RWPE2 (cell line): Measurements from ENCODE around the gene CKS2.
A peak's percentile ranks its signal among the peaks of the same experiment; 100 is the strongest.
"Not testable (repeated sequence)": the region's sequence is repeated elsewhere in the genome, so short reads cannot be mapped to it uniquely, and the experiment has no call there.

ENCODE experiments used
- ATAC-seq: fragments of 200-7000 bp; cut with Tn5 transposase; 3 replicates; pipeline ENCODE4 v1.9.1; 2021; ENCODE audit warnings: low read depth
- DNase-seq: peaks from one replicate; pipeline ENCODE4 v3.0.0-alpha.2; 2020; ENCODE audit warnings: low spot score
- H3K27ac ChIP-seq: fragments of 450-650 bp; 2 replicates; pipeline ENCODE4 v1.5.1; 2017; ENCODE audit warnings: mild to moderate bottlenecking; ENCODE audit not compliant: poor library complexity, severe bottlenecking
- H3K27me3 ChIP-seq: fragments of 250-450 bp; sonication (Bioruptor Pico); 2 replicates; pipeline ENCODE4 v1.5.1; 2021; ENCODE audit warnings: mild to moderate bottlenecking, moderate library complexity; ENCODE audit not compliant: insufficient read depth, poor library complexity, severe bottlenecking
- H3K36me3 ChIP-seq: fragments of 250-450 bp; sonication (Bioruptor Pico); 2 replicates; pipeline ENCODE4 v1.5.1; 2020; ENCODE audit warnings: low read depth, mild to moderate bottlenecking, moderate library complexity
- H3K4me1 ChIP-seq: fragments of 250-450 bp; sonication (Bioruptor Pico); 2 replicates; pipeline ENCODE4 v1.5.1; 2021; ENCODE audit warnings: mild to moderate bottlenecking, moderate library complexity; ENCODE audit not compliant: insufficient read depth, poor library complexity, severe bottlenecking
- H3K4me3 ChIP-seq: fragments of 250-450 bp; sonication (Bioruptor Pico); 2 replicates; pipeline ENCODE4 v1.5.1; 2021; ENCODE audit warnings: mild to moderate bottlenecking, moderate library complexity; ENCODE audit not compliant: severe bottlenecking
- H3K9me3 ChIP-seq: fragments of 250-450 bp; sonication (Bioruptor Pico); 2 replicates; pipeline ENCODE4 v1.5.1; 2021; ENCODE audit warnings: mild to moderate bottlenecking, moderate library complexity; ENCODE audit not compliant: severe bottlenecking
- TF ChIP-seq, protein P1 (sequence below): fragments of 450-650 bp; IDR thresholded peaks from one replicate; pipeline ENCODE4 v1.5.1; 2017; ENCODE audit warnings: mild to moderate bottlenecking, moderate library complexity; ENCODE audit not compliant: poor library complexity, severe bottlenecking

The CKS2 gene

DNA sequence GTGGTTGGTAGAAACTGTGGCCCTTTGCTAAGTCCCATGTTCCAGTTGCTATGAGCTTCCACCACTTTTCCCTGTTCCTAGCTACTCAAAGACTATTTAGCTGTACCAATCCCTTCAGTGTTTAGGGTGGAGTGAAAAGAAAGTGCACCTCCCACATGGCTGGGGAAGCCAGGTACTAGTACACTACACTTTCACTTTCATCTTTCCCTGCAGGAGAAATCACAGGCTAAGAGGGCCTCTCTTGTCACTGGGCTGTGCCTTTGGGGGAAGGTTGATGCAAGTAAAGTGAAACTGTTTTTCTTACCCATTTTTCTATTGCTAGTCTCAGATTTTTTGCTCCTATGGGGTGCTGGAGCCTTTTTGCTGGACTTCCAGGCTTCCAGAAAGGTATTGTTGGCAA is 33.5 kb upstream of the CKS2 start:
- TF ChIP-seq, protein P1, sequence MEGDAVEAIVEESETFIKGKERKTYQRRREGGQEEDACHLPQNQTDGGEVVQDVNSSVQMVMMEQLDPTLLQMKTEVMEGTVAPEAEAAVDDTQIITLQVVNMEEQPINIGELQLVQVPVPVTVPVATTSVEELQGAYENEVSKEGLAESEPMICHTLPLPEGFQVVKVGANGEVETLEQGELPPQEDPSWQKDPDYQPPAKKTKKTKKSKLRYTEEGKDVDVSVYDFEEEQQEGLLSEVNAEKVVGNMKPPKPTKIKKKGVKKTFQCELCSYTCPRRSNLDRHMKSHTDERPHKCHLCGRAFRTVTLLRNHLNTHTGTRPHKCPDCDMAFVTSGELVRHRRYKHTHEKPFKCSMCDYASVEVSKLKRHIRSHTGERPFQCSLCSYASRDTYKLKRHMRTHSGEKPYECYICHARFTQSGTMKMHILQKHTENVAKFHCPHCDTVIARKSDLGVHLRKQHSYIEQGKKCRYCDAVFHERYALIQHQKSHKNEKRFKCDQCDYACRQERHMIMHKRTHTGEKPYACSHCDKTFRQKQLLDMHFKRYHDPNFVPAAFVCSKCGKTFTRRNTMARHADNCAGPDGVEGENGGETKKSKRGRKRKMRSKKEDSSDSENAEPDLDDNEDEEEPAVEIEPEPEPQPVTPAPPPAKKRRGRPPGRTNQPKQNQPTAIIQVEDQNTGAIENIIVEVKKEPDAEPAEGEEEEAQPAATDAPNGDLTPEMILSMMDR, result no peak
- ATAC-seq (no peak), DNase-seq (no peak)
- Histone ChIP-seq H3K9me3 (peaks cover 12% of the 10 kb centered on the region), H3K36me3 (no peaks in the 10 kb centered on the region), H3K4me3 (no peak overlapping the region), H3K27me3 (no peaks in the 10 kb centered on the region), H3K4me1 (no peaks in the 10 kb centered on the region), H3K27ac (no peak overlapping the region)

DNA sequence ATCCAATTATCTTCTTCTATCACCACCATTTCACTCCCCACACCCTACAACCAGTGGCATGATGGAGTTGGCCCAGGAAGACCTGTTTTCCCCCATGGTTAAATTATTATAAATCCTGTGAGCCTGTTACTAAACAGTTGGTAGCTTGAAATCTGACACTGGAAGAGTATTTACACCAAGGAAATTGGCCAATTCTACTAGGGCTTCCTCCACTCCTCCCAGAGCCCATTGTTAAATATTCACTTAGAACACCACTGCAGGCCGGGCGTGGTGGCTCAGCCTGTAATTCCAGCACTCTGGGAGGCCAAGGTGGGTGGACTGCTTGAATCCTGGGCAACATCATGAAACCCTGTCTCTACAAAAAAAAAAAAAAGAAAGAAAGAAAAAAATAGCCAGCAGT is 32.4 kb upstream of the CKS2 start:
- Histone ChIP-seq H3K27me3 (no peaks in the 10 kb centered on the region), H3K4me1 (no peaks in the 10 kb centered on the region)

DNA sequence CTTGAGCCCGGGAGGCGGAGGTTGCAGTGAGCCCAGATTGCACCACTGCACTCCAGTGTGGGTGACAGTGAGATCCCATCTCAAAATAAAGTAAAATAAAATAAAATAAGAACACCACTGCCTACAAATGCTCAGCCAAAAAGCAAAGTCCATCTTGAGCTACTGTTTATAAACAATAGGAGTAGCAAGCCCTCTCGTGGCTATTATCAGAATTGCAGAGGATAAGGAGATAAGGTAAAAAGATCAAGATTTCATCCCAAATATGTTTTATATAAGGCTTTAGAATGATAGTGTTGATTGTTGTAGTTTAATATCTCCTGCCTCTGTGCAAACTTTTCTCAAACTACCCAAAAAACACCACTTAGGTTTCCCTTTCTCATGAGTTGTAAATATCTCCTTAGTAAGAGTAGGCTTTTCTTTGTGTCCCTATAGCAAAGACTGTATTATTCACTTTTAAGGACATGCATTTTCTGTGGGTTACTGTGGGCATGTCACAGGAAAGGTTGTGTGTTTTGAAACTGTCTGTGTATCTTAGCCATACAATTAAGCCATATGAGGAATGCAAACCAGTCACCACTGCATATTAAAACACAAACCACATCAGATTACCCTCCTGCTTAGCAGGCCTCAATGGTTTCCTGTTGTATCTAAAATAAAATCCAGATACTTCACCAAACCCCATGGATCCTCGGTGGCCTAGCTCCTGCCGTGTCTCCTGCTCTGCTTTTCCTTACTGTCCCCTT is 31.8 kb upstream of the CKS2 start:
- Histone ChIP-seq H3K4me1 (no peaks in the 10 kb centered on the region), H3K36me3 (no peaks in the 10 kb centered on the region), H3K27ac (no peak overlapping the region), H3K9me3 (peaks cover 3% of the 10 kb centered on the region), H3K4me3 (no peak overlapping the region), H3K27me3 (no peaks in the 10 kb centered on the region)
- DNase-seq (no peak), ATAC-seq (0 out of 3 replicates have a peak, but pooled peaks have one; percentile 36)
- TF ChIP-seq, protein P1, result peak; percentile 80

More for the DNA sequence above, 32.4 kb upstream of the CKS2 start:
- no peaks in the 10 kb centered on the region for H3K36me3 ChIP-seq
- H3K27ac ChIP-seq, result no peak overlapping the region
- no peak overlapping the region for H3K4me3 ChIP-seq
- TF ChIP-seq, protein P1, result no peak
- ATAC-seq, result no peak
- peaks cover 3% of the 10 kb centered on the region for H3K9me3 ChIP-seq
- no peak for DNase-seq

DNA sequence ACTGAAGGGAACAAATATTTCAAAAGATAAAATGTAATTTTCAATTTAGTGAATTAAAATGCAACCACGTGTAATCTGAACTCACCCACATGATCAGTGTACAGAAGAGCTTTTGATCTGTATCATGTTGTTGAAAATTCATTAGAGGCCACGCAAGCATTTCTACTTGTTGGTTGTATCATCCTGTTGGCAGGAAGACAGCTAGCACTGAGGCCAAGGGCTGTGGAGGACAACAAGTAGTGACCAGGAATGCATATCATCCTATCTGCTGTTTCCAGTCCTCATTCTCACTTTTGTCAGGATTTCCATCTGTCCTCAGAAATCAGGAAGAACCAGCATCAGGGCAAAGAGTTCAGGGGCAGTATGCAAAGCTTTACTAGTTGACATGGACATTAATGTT is 29.9 kb upstream of the CKS2 start:
- no peak for ATAC-seq
- TF ChIP-seq, protein P1, result no peak

DNA sequence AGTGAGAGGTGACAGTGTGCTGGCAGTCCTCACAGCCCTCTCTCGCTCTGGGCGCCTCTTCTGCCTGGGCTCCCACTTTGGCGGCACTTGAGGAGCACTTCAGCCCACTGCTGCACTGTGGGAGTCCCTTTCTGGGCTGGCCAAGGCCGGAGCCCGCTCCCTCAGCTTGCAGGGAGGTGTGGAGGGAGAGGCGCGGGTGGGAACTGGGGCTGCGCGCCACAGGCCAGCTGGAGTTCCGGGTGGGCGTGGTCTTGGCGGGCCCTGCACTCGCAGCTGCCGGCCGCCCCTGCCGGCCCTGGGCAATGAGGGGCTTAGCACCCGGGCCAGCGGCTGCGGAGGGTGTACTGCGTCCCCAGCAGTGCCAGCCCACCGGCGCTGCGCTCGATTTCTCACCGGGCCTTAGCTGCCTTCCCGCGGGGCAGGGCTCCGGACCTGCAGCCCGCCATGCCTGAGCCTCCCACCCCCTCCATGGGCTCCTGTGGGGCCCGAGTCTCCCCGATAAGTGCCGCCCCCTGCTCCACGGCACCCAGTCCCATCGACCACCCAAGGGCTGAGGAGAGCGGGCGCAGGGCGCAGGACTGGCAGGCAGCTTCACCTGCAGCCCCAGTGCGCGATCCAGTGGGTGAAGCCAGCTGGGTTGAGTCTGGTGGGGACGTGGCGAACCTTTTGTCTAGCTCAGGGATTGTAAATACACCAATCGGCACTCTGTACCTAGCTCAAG is 28.6 kb upstream of the CKS2 start:
- not testable (repeated sequence) for H3K27me3 ChIP-seq, H3K4me3 ChIP-seq, H3K36me3 ChIP-seq, DNase-seq, ATAC-seq, H3K9me3 ChIP-seq, H3K4me1 ChIP-seq, H3K27ac ChIP-seq

More for the DNA sequence above, 29.9 kb upstream of the CKS2 start:
- H3K9me3 ChIP-seq, result no peaks in the 10 kb centered on the region
- no peaks in the 10 kb centered on the region for H3K36me3 ChIP-seq
- no peak for DNase-seq
- no peaks in the 10 kb centered on the region for H3K4me1 ChIP-seq
- no peak overlapping the region for H3K27ac ChIP-seq
- H3K4me3 ChIP-seq, result no peak overlapping the region
- H3K27me3 ChIP-seq, result no peaks in the 10 kb centered on the region
